Activated T-cell treated with anti-CD3 and anti-CD28 coated beads, Interleukin-2, amount 50 U/mL, for 48 hours (primary cell): ENCODE results near the gene ROR2.

Experiments used
- DNase-seq, 2 experiments: peaks; one replicate each; pipeline ENCODE4 v3.0.0-alpha.2; 2020

Gene ROR2

DNA sequence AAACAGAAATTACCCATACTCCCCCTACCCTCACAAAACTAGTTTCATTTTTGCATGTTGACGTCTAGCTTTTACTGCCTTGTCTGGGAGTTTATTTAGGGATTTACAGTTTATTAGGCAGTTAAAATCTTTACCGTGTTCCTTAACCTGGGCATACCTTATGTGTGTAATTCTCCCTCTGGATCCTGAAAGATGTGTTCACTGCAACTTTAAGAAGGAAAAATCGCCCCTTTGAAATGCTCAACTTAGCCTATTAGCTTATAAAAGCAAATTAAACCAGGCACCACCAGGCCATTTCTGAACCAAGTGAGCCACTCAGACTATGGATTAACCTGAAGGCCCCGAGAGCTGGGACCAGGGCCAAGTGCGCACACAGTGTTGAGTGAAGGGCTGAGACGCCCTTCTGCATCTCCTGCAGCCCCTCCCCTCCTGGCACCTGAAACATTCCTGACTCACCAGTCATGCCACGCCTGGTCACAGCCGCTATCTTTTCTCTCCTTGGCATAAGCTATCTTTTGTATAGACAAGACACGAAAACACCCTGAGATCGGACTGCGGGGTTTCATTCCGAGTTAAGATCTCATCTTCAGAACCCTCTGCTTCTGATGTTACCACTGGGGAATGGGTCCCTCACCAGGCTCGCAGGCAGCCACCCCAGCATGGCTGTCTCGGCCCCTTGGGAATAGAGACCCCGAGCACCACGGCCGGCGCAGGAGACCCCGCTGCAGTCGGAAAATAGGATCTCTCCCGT lies 111.9 kb downstream of the ROR2 start:
- no peak for DNase-seq

DNA sequence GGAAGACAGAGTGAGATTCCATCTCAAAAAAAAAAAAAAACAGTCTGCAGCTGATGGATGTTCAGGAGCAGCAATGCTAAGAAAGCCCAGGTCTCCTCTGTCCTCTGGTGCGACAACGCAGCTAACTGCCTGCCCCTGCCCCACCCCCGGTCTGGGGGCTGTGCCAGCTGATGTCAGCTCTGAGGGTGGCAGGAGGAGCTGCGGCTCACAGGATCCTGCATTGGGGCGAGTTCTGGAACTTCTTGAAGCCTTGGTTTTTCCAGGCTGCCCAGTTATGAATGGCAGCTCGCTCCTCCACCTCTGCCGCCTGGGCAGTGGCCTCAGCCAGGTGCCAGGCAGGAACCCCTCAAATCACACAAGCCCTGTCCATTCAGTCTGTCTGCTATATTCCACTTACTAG lies 113.5 kb downstream of the ROR2 start:
- no peak for DNase-seq

DNA sequence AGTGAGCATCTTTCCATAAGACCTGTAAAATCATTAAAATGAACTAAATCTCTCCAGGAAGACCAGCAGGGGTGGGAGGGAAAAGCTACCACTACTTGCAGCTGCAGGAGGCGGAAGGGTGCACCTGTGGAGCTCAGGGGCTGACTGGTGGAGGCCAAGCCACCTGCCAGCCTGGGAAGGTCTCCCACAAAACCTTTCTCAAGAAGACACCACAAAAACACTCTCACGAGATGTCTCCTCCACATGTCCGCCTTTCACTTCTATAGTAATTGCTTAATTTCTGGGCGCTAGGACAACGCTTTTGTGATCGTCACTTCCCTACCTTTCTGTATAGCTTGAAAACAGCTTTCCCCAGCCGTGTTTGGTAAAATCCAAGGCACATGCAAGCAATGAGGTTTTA lies 114.4 kb downstream of the ROR2 start:
- DNase-seq = no peak

DNA sequence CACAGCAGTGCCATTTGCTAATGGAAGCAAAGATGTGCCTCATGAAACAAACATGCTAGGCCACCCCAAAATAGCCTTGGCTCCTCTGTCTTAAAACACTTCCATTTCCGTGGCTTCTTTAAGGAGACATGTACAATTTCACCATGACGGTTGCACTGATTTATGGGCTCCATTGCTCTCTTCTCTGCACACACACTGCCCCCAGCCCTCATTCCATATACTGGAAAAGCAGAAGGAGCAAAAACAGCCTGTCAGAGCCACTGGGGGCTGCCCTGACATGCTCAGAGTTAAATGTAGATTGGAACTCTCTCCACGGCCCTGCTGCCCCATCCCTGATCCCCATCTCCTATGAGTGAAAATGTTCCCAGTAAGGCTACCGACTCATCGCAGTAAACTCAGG lies 114.8 kb downstream of the ROR2 start:
- no peak for DNase-seq

DNA sequence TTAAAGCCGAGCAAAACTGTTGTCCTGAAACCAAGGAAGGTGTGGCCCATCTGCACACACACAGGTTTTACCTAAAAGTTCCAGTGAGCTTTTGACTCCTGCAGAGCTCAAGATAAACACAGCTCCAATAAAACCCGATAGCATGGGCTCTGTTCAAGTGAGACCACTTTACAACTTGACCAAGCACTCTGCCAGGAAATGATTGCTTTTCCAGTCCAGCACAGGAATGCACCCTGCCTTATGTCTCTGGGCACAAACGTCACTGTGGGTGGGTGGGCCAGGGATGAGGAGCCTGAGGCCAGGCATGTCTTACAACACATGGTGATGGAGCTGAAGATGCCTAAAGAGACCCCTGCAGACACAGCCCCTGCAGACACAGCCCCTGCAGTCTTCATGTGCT lies 115.3 kb downstream of the ROR2 start:
- no peak for DNase-seq

DNA sequence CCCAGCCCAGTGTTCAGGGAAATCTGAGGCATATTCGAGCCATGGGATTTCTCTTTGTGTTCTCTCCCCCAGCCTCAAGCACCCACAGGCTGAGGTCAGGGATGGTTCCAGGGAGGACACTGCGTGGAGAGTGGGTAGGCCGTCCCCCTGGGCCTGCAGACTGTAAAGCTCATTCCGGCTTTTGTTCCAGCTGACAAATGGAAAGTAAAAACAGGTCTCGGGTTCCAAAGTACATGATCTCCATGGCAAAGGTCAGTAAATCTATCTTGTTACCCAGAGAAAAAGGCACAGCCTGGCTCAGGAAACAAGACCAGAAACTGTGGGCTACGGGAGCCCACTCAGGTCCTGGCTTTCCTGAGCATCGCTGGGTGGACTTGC lies 116.2 kb downstream of the ROR2 start:
- DNase-seq = no peak

DNA sequence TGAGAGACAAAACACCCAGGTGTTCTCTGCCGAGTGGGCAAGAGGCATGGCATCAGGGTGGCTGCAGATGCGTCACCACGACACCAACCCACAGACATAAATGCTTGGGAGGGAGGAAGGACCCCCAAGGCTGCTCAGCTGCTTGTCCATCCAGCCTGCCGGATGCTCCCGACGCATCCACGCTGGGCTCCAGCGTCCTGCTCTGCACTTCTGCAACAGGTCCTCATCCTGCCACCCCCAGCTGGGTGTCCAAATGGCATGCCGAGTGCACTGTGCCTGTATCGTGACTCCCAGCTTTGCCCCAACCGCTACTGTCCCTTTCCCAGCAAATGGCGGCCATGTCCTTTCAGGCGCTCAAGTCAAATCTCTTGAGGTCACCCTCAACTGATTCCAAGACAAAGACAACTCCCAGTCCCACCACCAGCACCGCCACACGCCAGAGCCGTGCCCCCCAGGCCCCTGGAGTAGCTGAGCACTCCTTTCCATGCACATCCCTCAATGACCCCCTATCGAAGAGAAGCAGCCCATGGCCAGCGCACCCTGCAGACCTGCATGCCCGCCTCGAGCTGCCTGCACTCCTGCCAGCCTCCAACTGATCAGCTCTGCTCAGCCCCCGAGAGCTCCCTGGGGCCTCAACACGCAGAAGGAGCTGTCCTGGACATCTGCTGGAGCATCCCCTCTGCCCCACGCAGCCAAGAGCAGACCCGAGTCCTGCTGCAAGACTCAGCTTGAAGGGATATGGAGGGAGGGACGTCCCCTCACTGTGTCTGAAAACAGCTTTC lies 116.7 kb downstream of the ROR2 start:
- no peak for DNase-seq

DNA sequence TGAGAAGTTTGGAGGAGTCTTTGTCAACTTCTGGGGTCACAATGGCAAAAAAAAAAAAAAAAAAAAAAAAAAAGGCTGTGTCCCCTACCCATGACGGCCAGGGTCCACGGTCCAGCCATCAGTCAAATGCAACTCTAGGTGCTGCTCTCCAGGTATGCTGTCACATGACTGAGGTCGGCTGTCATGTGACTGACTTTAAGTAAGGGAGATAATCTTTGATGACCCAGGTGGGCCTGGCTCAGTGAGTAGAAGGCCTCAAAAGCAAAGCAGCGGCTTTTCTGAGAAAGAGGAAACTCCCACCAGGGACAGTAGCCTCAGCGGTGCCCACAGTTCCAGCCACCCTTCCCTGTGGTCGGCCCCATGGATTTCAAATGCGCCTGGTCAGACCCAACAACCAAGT lies 117.7 kb downstream of the ROR2 start:
- no peak for DNase-seq

DNA sequence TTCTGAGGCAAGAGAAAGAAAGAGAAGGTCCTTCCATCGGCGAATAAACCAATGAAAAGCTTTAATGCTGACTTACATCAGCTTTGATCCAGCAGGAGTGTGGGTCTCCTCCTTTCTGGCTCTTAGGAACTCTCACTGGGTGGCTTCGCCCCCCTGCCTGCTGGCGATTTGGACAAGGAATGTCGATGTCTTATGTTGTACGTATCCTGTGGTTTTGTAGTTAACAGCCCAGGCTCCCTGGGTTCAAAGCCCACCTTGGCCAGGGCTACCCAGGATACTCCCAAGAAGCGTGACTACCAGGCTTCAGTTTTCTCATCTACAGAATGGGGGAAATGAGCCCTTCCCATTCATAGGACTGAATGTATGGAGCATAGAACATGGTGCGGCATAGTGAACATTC lies 124.2 kb downstream of the ROR2 start:
- no peak for DNase-seq

DNA sequence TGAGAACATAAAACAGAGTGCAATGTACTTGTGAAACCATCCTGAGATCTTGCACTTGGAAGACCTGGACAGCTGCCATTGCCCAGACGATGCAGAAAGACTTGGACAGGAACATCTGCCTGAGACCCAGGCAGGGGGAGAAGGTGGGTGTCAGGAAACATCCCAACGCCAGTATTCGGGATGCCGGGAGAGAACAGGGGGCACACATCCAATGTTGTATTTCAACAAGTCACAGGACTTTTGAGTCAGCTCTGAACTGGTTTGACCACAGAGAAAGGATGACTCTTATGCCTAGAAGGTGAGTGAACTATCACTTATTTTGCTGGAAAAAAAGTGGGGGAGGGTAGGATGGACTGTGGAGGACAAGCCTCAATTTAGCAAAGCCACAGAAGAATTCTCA lies 124.6 kb downstream of the ROR2 start:
- DNase-seq = no peak

DNA sequence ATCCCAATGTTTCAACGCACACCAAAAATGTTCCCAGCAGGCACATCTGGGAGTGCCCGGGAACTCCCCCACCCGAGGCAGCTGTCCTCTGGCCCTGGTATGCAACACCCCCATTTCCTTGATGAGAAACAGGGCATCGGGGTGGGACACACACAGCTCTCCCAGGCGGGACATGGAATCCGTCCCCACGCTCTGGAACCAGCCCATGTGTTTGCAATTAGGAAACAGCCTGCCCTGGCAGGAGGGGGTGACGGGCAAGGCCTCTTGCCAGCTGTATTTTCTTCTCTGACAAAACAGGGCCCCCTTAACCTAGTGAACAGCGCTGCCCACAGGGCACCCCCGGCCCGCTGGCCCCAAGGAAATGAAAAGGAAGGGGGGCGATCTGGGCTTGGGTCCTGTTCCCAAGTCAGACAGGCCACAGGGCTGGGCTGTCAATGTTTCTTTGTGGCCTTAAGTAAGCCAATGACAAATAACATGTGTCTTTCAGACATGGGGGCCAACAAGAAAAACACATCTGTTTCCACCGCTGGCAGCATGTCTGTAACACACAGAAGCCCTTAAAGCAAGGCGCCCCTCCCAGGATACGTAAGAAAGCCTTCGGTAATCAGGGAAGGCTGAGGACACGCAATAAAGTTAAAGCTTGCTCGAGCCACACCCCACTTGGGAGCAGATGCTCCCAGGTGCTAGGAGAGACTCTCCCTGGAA lies 125.3 kb downstream of the ROR2 start:
- no peak for DNase-seq

DNA sequence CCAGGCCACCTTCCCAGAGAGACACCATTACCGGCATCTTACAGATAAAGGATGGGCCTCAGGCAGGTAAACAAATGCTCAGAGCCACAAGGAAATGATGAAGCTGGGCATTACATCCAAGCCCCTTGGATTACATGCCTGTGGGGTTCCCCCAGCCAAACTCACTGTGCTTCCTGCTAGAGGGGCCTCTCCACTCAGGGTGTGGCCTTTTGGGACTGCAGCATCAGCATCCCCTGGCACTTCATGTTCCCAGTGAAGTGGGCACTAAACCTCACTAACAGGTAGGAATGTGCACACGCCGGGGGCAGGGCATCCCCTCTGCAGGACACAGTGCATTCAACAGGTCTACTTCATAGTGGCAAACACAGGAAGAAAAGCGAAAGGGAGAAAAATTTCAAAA lies 125.9 kb downstream of the ROR2 start:
- no peak for DNase-seq

DNA sequence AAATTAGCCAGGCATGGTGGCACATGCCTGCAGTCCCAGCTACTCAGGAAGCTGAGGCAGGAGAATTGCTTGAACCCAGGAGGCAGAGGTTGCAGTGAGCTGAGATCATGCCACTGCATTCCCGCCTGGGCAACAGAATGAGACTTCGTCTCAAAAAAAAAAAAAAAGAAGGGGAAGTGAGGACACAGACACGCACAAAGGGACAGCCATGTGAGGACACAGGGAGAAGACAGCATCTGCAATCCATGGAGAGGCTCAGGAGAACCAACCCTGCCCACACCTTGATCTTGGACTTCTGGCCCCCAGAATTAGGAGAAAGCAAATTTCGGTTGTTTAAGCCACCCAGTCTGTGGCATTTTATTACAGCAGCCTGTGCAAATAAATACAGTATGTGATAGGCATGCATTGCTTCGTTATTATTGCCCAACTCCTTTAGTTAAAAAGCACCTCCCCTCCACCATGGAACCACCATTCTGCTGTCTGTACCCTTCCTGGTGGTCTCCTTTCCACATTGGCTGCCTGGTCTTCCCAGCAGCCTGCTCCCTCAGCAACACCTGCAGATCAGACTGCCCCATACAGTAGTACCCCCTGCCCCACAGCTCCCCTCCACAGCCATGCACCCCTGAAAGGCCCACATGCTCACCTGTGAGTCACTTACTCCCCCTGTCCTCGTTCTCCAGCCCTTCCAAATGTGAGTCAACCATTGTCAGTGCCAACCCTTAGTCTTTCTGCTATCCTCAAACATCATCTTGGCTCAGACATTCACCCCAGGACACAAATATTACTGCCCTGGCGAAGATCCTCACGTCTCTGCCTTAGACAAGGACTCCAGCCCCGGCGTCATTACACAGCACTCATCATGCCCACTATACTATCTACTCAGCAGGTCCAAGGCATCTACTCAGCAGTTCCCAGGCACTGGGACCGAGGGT lies 128.8 kb downstream of the ROR2 start:
- no peak for DNase-seq

DNA sequence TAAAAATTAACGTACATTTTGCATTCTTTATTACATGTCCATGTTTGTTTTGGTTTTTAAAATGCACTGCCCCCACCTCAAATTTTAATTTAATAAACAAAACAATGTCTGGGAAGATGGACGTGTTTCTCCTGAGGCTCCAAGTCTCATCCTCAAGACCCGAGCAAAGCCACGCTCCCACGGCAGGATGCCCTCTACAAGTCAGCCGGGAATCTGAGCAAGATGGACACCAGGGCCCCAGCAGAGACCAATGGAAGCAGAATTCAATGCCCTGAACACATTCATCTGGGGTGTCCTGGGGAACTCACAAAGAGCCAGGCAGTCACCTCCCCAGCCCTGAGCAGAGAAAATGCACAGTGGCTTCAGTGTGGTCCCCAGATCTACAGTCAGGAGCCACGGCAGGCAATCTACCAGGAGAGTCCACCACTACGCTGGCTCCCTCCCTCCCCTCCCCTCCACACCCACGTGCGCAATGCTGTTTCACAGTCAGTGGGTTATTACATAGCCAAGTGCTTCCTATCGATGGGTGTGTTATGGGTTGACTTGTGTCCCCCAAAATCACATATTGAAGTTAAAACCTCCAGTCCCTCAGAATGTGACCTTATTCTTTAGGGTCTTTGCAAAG lies 129.8 kb downstream of the ROR2 start:
- no peak for DNase-seq

DNA sequence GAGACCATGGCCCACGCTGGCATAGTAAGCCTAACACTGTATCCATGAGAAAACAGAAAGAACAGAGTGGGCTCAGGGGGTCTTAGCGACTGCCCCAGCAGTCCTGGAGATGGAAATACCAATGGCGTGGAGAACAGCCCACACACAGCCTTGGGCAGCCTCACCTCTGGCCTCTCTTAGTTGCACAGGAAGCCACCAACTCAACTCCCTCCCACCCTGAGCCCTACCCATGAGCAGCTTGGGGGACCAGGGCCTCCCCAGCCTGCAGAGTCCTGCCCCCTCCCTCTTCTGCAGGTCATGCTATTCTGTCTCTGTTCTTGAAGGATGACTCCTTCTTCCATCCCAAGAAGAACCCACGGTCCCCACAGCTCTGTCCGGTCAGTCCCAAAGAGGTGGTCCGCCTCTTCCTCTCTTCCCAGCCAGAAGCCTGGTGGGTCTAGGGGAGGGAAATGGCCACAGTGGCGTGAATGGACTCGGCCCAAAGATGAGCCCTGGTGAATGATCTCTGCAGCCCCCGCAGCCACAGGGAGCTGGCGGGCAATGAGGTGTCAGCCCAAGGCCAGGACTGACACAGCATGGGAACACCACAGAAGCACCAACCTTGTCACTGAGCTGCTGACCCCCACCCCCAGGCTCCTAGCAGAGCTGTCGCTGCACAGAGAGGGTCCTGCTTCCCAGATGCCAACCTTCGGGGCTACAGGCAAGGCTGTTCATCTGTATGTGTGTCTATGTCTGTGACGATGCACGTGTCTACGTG lies 131.2 kb downstream of the ROR2 start:
- DNase-seq = no peak

DNA sequence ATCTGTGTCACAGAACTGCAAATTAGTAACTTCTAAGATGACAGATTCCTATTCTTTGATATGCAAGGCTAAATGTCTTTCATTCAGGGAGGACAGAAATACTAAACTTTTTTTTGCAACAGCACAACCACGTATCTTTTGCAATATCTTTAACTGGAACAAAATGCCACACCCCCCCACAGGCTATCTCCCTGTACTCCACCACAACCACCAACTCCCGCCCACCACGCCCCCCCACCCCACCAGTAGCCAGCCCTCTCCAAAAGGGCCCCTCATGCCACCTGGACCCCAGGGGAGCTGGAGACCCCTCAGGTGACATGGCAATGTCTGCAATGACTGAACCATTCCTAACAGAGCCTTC lies 131.8 kb downstream of the ROR2 start:
- no peak for DNase-seq

DNA sequence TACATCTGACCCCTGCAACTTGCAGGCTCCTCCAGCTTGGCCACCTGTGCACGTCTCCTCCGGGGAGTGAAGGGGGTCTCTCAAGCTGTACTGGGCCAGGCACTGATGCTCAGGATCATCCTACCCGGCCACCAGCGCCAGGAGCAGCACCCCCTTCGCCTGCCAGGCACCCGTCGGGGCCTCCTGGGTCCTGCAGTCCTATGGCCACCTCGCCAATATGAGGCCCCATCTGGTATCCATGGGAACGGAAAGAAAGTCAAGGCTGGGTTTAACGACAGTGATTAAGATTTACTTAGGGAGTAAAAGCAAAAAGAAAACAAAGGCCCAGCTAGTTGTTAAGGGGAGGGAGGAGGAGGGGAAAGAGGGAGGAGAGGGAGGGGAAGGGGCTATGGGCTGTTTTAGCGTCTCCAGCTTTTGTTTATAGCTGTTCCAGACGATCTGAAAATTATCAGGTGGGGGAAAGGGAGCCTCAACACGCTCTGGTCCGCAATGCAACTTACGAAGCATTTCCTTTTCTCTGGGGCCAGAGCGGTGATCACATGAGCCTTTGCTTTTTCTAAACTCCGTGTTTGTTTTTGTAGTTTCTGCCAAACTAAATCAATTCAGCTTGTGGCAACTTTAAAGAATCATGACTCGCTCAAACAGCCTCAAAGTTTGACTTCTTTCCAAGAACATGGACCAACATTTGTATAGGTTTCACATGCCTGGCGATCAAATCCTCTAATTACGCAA lies 132.4 kb downstream of the ROR2 start:
- DNase-seq = no peak

DNA sequence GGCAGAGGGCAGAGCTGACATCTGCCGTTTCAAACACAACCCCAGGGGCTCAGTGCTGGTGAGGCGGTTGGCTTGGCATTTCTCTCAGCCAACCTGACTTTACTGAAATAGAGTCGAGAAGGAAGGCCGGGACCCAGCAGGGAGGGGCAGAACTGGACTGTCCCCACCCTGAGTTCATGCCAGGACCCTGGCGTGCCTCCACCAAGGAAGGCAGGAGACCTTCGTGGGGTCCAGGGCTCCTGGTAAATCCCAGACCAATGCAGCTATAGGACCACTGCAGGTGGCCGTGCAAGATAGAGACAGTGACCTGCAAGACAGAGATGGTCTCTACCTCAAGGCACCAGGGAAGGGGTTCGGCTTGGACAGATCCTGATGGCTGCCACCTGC lies 132.9 kb downstream of the ROR2 start:
- no peak for DNase-seq

DNA sequence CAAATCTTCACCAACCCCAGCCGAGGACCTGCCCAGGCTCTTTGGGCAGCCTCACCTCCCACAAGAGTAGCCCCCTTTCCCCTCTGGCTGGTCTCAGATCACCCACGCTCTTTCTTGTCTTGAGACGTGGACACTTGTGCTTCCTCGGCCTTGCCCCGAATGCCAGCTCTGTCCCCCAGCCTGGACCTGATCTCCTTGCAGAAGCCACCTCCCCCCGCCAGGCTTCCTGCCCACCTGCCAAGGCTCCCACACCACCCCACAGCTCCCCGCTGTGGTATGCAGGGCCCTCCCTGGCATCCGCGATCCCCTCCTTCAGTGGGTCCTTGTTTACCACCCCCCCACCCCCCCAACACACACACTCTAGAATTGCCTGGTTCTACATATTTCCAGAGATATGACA lies 133.7 kb downstream of the ROR2 start:
- DNase-seq = no peak

DNA sequence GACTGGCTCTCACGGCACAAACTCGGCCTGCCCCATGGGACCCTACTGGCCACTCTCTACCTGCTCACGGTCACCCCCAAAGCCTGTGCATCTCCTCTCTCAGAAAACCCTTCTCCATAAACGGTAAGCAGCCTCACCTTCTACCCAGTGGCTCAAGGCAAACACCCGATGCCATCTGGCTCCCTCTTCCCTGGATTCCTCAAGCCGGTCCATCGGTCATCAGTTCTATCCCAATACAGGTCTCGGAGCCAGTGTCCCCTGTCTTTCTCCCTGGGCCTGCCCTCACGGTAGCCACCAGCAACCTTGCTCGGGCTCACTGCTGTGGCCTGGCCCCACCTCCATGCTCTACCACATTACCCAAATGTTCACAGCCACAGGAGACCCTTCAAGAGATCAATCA lies 134.1 kb downstream of the ROR2 start:
- no peak for DNase-seq

DNA sequence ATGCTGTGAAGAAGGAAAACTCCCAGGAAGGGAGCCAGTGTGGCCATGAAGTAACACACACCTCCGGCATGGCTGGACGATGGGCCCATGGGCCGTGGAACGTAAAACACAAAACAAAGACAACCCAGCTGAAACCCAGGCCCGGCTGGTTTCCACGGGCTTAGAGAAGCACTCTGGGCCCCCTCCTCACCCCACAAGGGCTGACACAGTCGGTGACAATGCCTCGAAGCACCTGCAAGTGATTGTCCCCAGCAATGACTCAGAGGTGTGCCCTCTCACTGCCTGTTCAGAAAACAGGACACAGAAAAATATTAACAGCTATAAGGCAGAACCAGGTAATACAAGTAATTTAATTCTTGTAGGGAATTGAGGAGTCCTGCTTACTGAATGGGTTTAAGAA lies 135.3 kb downstream of the ROR2 start:
- no peak for DNase-seq
